ENCODE results near the gene CEP57. TPM values are rescaled to one million over a fixed set of nuclear protein-coding genes. Genes with fewer than 3 reads are reported as not detected.

The CEP57 gene
- polyA plus RNA-seq (ENCODE audit: insufficient read length in 4 of 4): 100 to 1,000 TPM in 1 of 4 donors, 10 to 100 TPM in 3; 72.3 to 108 (median 84.6) TPM

DNA sequence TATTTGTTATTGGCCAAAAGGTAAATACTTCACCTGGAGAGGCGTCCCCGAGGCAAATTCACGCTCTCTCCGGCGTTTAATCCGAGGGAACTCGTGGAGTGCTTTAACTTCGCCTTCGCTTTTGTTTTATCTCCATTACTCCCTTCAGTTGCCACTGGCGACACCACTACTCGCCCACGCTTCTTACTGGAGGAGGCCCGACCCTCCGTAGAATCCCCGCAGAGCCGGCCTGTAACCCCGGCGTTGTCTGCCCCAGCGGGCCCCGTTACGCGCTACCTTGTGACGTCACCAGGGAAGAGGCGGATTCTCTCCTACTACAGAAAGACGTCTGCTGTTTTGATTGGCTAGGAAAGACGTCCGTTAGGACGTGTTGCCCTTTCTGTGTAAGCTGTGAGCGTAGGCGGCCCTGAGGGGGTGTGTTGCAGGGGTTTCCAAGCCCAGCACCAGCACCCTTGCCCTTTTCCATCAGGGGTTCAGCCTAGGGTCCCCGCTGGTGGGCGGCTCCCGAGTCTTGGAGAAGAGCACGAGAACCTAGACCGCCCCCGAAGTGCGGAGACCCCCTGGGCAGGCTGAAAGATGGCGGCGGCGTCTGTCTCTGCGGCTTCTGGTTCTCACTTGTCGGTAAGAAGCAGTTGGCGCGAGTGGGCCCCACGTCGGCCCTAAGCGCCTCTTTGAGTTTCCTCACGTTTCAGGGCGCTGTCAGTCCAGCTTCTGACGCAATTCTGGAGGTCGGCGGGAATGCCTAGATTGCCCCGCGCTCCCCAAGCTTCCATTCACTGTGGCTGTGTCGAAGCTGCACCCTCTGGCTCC is at the start of gene CEP57:
Gene CEP57, plus strand, starts transcription at position 376 of the 810 bp plus-strand sequence. Its CDS starts 201 bp downstream, at position 577.
- DNase-seq (ENCODE audit: low read depth in 4 of 4, low spot score in 2 of 4): peak; percentile 95 to 99 (median 98)

DNA sequence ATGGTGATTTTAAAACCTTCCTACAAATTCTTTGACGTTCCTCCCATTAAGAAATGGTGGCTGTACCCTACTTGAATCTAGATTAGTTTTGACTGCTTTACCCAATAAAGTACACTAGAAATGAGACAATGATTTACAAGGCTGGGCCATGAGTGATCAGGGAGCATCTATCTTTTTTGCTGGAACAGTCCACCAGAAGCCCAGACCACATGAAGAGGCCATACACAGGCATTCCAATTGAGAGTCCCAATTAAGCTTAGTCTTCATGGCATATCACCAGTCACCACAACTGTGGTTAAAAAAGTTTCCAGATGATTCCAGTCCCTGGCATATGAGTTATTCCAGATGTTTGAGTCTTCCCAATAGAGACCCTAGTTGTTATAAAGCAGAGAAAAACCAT is 40.2 kb upstream of the CEP57 start:
- no peak for DNase-seq (ENCODE audit: low read depth in 4 of 4, low spot score in 2 of 4)

DNA sequence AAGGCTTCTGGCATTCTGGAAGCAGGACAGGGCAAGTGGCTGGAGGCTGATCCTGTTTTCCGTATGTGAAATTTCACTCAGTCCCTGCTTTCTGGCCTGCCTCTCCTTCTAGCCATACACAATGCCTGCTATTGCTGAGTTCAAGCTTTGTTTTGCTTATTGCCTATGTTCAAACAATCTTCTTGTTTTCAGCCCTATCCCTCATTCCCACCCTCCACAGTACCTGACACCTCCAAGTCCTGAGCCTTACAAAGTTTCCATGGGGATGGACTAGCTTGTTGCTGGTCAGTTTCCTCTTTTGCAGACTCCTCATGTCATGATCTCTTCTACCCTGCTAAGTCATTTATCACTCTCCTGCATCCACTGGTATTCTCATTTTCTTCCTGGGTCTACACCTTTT is 38.8 kb upstream of the CEP57 start:
- no peak for DNase-seq (ENCODE audit: low read depth in 4 of 4, low spot score in 2 of 4)

DNA sequence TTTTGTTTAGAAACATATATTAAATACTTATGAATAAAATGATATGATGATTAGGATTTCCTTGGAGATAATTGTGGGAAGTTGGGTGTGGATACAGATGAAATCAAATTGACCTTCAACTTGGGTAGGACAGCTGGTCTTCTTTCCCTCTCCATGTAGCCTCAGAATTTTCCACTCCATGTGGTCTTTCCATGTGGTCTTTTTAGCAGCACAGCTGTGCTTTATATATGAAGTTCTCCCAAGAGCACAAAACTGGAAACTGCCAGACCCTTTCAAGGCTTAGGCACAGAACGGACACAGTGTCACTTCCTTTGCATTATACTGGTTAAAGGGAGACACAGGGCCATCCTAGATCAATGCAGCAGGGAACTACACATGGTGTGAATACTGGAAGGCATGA is 29.4 kb upstream of the CEP57 start:
- DNase-seq (ENCODE audit: low read depth in 4 of 4, low spot score in 2 of 4): no peak

DNA sequence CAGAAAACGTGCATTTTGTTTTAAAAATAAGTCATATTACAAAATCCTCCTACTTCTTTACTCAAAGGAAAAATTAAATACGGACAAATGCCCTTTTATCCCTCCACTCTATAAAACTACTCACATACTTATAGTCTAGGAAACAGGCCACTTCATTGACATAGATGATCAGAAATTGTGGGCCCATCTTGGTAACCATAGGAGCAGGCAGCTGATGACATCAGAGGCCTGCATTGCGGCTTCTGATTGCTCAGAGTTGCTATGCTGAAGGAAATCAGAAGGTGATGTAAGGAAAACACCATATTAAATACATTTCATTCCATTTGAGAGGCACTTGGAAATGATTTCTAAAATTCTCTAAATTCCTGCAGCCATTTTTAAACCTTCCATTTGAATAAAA is 27.8 kb upstream of the CEP57 start:
- DNase-seq (ENCODE audit: low read depth in 4 of 4, low spot score in 2 of 4): no peak

DNA sequence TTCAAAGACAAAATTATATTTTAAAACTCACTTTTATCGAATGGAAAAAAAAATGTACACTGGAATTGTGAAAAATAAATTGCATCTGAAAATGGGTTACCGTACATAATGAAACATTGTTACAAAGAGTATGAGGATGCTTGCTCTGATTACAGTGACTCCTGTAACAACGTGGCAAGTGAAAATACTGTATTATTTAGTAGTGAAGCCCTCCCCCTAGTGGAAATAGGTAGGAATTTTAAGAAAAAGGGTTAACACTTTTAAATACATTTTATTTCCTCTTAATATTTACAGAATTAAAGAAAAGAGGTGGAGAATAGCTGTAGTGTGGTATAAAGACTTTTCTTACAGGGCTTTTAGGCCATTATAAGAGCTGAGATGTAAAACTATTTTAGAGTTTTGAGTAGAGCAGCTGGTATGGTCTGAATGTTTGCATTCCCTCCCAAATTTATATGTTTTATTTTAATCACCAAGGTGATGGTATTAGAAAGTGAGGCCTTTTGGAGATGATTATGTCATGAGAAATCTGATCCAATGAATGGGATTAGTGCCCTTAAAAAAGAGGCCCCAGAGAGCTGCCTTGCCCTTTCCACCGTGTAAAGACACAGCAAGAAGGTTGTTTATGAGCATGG is 25.9 kb upstream of the CEP57 start:
- peak; percentile 13 to 51 (median 26) for DNase-seq (ENCODE audit: low read depth in 4 of 4, low spot score in 2 of 4)

DNA sequence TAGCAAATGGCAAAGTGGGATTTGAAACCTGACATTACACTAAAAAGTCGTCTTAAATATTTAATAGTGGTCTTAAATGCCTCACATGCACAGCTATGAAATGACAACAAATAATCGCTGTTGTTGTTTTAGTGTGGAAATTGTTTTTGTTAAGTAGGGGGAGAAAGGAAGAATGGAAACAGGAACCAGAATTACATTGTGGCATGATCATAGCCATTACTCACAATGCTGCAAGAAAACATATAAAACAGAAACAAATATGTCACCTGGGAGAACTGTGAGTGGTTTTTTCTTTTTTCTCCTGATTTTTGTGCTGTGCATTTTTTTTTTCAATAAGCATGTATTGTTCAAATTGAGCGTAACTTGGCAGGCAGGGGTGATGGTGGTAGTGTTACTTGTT is 23.6 kb upstream of the CEP57 start:
- DNase-seq (ENCODE audit: low read depth in 4 of 4, low spot score in 2 of 4): no peak

DNA sequence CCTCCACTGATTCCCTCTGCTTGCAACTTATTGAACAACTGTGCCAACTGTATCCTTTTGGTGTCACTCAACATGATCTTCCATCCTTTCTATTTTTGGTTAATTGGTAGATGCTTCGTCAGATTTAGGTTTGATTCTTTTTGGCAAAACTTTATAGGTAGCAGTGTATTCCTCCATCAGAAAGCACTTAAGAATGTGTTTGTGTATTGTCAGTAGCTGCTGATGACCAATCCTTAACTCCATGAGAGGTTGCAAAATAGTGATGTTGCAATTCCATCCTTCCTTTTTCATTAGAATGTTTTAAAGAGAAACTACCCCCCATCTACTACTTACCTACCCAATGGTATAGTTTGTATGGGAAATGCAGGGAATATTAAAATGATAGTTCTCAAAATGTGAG is 22.8 kb upstream of the CEP57 start:
- DNase-seq (ENCODE audit: low read depth in 4 of 4, low spot score in 2 of 4): no peak

DNA sequence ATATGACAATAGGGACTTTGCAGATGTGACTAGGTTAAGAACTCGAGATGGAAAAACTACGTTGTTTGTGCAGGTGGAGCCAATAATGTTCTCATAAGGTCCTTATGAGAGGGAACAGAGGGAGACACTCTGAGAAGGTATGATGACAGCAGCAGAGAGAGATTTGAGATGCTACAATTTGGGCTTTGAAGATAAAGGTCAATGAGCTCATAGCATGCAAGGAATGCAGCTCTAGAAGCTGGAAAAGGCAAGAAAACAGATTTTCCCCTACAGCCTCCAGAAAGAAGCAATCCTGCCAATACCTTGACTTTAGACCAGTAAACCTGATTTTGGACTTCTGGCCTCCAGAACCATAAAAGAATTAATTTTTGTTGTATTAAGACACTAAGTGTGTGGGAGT is 21.8 kb upstream of the CEP57 start:
- DNase-seq (ENCODE audit: low read depth in 4 of 4, low spot score in 2 of 4): no peak

DNA sequence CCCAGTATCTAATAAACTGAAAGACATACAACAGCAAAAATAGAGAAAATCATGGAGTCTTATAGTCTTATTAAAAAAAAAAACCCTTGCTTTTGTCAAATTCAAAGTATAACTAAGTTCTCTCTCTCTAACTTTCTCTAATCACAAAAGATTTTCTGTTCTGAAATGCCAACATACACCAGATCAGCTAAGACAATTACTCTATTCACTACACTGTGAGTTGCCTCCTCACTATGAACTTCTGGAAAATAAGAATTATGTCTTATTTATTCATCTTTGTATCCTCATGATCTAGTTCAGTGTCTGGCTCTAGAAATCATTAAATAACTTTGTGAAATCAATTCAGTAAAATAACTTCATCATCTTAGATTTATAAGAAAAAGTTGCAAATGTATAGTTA is 13.4 kb upstream of the CEP57 start:
- no peak for DNase-seq (ENCODE audit: low read depth in 4 of 4, low spot score in 2 of 4)

DNA sequence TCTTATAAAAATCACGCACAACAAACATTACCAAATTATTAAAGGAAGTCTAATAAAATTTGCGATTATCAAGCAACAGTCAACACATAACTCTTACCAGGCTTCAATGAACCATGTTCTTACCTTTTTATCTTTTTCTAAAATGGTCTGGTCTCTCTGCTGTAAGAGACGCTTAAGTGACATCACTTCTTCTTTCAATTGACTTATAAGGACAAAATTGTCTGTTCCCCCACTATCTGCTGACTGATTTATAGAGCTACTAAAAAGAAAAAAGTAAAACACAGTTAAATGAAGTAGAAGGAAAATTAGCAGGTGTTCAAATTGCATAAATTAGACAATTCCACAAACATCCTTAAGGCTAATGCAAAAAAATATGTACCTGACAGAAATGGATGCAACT is 11.6 kb upstream of the CEP57 start:
- DNase-seq (ENCODE audit: low read depth in 4 of 4, low spot score in 2 of 4): no peak

DNA sequence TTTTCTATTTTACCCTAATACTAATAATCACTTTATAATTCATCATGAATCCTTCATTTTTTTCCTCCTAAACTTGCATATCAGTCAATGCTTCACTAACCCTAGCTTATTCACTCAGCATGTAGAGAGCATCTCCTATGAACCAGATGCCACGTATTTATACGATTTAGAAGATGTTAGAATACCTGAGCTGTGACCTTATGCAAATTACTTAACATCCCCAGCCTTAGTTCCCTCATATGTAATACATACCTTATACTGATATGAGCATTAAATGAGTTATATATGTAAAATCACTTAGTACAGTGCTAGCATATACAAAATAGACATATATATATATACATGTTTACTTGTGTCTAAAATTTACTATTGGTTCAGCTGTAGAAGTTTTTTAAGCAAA is 9.8 kb upstream of the CEP57 start:
- no peak for DNase-seq (ENCODE audit: low read depth in 4 of 4, low spot score in 2 of 4)

DNA sequence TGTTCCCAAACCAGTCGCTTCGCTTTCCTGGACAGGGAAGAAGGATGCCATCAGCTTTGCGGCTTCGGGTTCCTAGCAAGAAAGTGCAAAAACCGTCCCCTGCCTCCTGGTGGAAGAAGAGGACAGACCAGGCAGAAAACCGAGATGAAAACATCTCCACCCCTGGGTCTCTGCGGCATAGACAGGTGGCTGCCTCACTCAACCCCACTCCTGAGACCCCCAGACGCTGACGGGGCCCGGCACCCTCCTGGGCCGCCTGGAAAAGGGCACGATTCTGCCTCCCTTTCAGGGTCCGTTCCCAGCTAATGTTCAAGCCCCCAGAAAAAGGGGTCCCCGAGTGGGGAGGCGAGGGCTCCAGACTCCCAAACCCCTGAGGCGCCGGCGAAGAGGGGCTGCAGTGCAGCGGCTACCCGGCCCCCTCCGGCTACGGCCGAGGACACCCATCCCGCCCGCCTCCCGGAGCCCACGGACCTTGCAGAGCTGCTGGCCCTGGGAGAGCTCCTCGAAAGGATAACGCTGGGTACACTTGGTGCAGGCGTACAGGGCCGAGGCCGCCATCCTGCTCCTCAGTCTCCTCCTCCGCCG is 1.3 kb upstream of the CEP57 start:
- peak in 3 of 4 donors; percentile 7 to 37 (median 32) for DNase-seq (ENCODE audit: low read depth in 4 of 4, low spot score in 2 of 4)

DNA sequence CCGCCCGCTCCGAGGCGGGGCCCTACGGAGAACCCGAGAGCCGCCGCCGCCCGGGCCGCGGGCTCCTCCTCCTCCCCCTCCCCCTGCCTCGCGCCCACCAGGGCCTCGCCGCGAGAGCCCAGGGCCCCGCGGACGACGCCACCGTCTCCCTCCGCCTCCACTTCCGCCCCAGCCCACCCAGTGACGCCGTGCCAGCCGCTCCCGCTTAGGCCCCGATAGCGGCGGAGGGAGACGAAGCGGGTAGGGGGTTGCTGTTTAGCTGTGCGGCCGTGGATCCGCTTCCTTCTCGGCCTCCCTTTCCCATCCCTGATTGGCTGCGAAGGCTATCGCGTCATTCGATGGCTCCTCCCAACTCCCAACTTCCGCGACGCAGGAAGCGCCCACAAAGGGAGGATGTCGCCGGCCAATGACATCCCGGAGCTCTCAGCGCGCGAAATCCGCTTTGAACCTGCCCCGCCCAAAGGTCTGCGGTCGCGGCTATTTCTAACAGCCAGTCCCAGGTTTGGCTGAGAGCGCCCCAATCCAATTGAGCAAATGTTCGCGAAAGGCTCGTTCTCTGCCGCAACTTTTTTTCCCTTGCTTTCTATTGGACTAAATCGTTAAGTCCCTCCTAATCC is 684 bp upstream of the CEP57 start, which contains the start of gene FAM76B:
Gene FAM76B, minus strand, starts transcription at position 277 of the 617 bp plus-strand sequence. CDS start 304 bp downstream, outside the sequence.
- peak; percentile 98 for DNase-seq (ENCODE audit: low read depth in 4 of 4, low spot score in 2 of 4)

DNA sequence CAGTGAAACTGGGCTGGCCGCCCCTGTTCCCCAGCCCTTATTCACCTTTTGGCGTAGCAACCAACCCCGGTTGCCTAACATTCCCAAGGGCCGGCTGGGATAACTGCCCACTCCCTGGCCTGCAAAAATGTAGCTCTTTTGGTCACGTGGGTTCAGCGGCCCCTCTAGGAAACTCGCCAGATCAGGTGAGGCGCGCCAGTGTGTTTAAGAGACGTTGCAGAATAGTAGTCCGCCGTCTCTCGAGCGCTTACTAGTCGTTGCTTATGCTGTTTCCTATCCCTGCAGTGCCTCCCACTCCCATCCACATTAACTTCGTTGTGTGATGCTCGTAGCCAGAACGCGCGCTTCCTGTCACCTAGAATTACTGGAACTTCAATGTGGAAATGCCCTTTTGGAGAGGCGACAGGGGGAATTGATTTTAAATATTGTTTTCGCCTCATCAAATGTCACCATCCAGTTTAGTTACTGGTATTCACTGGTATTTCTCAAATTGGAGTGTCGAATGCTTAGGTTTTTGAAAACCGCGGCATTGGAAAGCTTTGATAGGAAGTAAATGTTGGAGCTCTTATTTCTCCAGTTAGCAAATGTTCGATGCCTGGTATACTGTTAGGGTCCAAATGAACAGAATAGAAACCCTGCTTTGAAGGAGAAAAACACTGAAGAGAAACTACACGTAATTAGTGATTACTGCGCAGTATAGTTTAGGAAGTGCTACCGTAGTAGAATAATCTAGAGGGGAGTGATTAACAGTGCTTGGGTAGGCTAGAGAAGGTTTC is 823 bp downstream of the CEP57 start:
- peak; percentile 56 to 65 (median 60) for DNase-seq (ENCODE audit: low read depth in 4 of 4, low spot score in 2 of 4)

DNA sequence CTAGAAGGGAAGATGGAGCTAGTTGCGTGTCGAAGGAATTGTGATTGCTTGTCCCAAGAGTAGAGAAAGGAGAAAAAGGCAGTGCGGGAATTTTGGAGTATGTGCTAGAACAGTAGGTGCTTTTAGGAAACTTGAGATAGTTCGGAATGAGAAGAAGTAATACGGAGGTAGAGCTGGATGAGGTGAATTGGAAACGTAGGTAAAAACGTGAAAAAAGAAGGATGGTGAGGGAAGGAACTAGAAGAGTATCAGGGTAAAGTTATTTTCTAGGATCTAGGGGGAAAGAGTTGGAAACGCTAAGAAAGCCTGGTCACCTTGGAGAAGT is 1.4 kb downstream of the CEP57 start:
- DNase-seq (ENCODE audit: low read depth in 4 of 4, low spot score in 2 of 4): no peak

DNA sequence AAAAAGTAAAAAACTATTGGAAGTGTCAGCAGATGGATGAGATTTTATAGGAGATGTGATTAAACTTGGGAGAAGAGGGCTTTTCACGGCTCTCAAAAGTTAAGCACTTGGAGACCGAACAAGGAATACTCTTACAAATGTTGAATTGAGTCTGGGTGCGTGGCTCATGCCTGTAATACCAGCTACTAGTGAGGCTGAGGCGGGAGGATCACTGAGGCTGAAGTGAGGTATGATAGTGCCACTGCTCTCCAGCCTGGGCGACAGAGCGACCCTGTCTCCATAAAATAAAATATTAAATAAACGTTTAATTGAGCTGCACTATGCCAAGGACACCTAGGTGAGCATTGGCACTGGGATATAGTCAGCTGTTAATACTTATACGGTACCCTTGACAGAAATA is 1.9 kb downstream of the CEP57 start:
- no peak for DNase-seq (ENCODE audit: low read depth in 4 of 4, low spot score in 2 of 4)

DNA sequence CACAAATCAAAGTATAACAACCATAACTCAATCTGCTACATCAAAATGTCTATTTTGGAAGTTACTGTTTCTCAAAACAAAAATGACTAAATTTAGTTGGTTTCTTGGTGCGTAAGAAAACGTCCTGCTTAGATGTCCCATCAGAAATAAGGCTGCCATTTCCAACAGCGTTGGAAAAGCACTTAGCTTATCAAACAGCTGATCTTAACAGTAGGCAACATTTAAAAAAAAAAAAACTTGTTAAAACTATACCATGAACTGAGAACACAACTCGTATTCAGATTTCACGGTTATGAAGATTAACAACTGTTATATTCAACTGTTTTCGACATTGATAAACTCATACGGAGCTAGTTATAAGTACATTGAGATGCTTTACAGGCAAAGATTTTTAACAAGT is 2.4 kb downstream of the CEP57 start:
- DNase-seq (ENCODE audit: low read depth in 4 of 4, low spot score in 2 of 4): no peak

DNA sequence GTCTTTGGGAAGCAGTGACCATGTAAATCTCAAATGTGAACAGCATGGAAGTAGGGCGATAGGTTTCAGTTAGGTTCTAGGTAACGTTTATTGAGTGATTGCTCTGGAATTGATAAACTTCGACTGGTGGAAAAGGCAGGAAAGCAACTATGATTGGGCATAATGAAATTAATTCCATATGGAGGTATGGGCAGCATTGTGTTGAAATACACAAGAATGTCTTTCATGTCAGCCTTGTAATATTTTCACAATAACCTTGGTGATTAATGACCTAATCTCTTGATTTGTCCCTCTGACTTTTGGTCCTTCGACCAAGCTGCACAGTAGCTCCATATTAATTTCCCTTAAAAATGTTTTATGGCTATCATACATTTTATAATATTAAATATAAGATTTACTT is 2.8 kb downstream of the CEP57 start:
- DNase-seq (ENCODE audit: low read depth in 4 of 4, low spot score in 2 of 4): no peak

DNA sequence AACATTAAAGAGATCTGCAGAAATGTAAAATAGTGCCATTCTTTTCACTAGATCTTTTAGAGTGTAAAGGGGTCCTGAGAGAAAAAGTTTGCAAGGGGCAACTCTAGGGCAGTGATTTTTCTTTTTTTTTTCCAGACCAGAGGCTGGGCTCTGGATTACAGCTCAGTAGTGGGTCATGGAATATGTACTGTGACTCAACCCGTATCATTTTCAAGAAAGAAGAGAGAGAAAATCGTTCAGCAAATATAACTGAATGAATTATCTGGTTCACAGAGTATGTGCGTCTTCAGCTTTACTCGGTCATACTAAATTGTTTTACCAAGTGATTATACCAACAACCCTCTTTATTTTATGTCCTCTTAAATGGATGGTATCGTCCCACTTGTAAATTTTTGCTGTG is 3.8 kb downstream of the CEP57 start:
- no peak for DNase-seq (ENCODE audit: low read depth in 4 of 4, low spot score in 2 of 4)

Measured in left renal cortex interstitium (tissue), 4 donors.